Endothelial cell of umbilical vein (primary cell): ENCODE measurements around the gene OR12D2.

ENCODE experiments used
- EZH2 ChIP-seq: IDR thresholded peaks from 2 replicates; pipeline ENCODE4 v1.6.1; 2012; ENCODE audit warnings: borderline replicate concordance, low read depth, mild to moderate bottlenecking, moderate library complexity, low read length, inconsistent platforms; ENCODE audit not compliant: severe bottlenecking
- JUN ChIP-seq: IDR thresholded peaks from 2 replicates; pipeline ENCODE4 v1.6.1; 2011; ENCODE audit warnings: borderline replicate concordance, low read depth; ENCODE audit not compliant: insufficient read length, insufficient read depth
- MYC ChIP-seq: IDR thresholded peaks from one replicate; pipeline ENCODE4 v1.6.1; 2011; ENCODE audit warnings: mild to moderate bottlenecking, low read depth, low read length
- POLR2A ChIP-seq: IDR thresholded peaks from 2 replicates; pipeline ENCODE4 v1.6.1; 2012; ENCODE audit warnings: low read depth, mild to moderate bottlenecking, control low read depth, low read length
- POLR2AphosphoS5 ChIP-seq: IDR thresholded peaks from 2 replicates; pipeline ENCODE4 v1.6.1; 2012; ENCODE audit warnings: low read depth, mild to moderate bottlenecking, control low read depth, low read length, moderate library complexity; ENCODE audit not compliant: insufficient read depth
- TF ChIP-seq, protein P1 (sequence below), 2 donors: IDR thresholded peaks; 1 replicate in 1 of 2; 2 replicates in 1 of 2; pipeline ENCODE4 v1.5.1; 2011; ENCODE audit warnings: low read length in 2 of 2, mild to moderate bottlenecking in 2 of 2, moderate library complexity in 2 of 2, control low read depth in 1 of 2, inconsistent platforms in 1 of 2, low read depth in 1 of 2; ENCODE audit not compliant: insufficient read depth in 1 of 2; ENCODE audit errors: extremely low read depth in 1 of 2

DNA sequence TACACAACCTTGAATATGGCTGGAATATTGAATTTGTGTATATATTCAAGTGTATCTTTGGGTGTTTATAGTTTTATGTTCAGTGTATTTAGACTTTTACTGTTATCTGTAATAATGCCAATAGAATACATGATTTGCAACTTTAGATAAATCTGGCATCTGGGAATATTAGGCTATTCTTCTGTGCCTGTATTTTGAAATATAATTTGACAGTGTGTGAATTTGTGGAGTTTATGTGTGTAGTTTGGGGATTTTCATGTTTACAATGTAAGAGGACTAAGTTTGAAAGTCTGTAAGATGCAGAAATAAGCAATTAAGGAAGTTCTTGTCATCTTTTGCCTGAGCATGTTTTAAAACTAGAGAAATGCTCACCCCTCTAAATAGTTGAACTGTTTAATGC, 43.6 kb downstream of the OR12D2 start, which contains the start of gene OR10C1:
- no peak for TF ChIP-seq EZH2
- TF ChIP-seq POLR2A: no peak
- TF ChIP-seq, protein P1, sequence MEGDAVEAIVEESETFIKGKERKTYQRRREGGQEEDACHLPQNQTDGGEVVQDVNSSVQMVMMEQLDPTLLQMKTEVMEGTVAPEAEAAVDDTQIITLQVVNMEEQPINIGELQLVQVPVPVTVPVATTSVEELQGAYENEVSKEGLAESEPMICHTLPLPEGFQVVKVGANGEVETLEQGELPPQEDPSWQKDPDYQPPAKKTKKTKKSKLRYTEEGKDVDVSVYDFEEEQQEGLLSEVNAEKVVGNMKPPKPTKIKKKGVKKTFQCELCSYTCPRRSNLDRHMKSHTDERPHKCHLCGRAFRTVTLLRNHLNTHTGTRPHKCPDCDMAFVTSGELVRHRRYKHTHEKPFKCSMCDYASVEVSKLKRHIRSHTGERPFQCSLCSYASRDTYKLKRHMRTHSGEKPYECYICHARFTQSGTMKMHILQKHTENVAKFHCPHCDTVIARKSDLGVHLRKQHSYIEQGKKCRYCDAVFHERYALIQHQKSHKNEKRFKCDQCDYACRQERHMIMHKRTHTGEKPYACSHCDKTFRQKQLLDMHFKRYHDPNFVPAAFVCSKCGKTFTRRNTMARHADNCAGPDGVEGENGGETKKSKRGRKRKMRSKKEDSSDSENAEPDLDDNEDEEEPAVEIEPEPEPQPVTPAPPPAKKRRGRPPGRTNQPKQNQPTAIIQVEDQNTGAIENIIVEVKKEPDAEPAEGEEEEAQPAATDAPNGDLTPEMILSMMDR (IDR thresholded peaks at IDR 0.05; ENCODE audit: extremely low read depth in 1 of 2, insufficient read depth in 1 of 2, low read depth in 1 of 2, low read length in 2 of 2): no peak
- TF ChIP-seq POLR2AphosphoS5: no peak
- TF ChIP-seq MYC: no peak
- no peak for TF ChIP-seq JUN
